ENCODE measurements around the gene WASL.

- TF ChIP-seq CTCF (IDR thresholded peaks at IDR 0.05; ENCODE audit: low read length): no peak
- no peak for TF ChIP-seq EZH2 (IDR thresholded peaks at IDR 0.05; ENCODE audit: borderline replicate concordance, low read length)
These were observed 41.0 kb upstream of the WASL start for GRCh38 chr7:123789817-123790216.
